Muscle of leg (tissue), 11 donors: ENCODE measurements around the gene RIOK1. TPM values are rescaled to one million over a fixed set of nuclear protein-coding genes. Genes with fewer than 3 reads are reported as not detected.
A peak's percentile ranks its signal among the peaks of the same experiment; 100 is the strongest.

Experiments
- DNase-seq: peaks from one replicate; pipeline ENCODE4 v3.0.0; 2013
- H3K27ac ChIP-seq: one replicate; pipeline ENCODE4 v1.5.1; 2013; ENCODE audit warnings: mild to moderate bottlenecking, low read length, control low read depth
- H3K27me3 ChIP-seq: one replicate; pipeline ENCODE4 v1.6.1; 2013; ENCODE audit warnings: low read length; ENCODE audit not compliant: control insufficient read depth, insufficient read depth
- H3K36me3 ChIP-seq: one replicate; pipeline ENCODE4 v1.6.1; 2013; ENCODE audit warnings: low read length; ENCODE audit not compliant: control insufficient read depth, insufficient read depth
- H3K4me1 ChIP-seq: one replicate; pipeline ENCODE4 v1.6.1; 2013; ENCODE audit warnings: low read length; ENCODE audit not compliant: control insufficient read depth, insufficient read depth
- H3K4me3 ChIP-seq: one replicate; pipeline ENCODE4 v1.5.1; 2013; ENCODE audit warnings: low read length, control low read depth
- H3K9me3 ChIP-seq: replicated peaks from 2 replicates; pipeline ENCODE4 v1.6.1; 2013; ENCODE audit warnings: low read depth, low read length; ENCODE audit not compliant: control insufficient read depth
- WGBS: methylation state at CpG from one replicate; pipeline ENCODE4 v1.1.5; 2013; ENCODE audit warnings: missing lambda C conversion rate; ENCODE audit not compliant: insufficient coverage; 5-methylcytosine and 5-hydroxymethylcytosine counted together
- polyA plus RNA-seq, 8 donors: library from polyadenylated mRNA; unstranded; fragments of 120-200 nt; gene quantifications; one replicate each; pipeline versions ENCODE4 v1.2.1 to v1.2.3, GENCODE V29; 2013; ENCODE audit warnings: inconsistent platforms in 1 of 8, low replicate concordance in 1 of 8; ENCODE audit not compliant: insufficient read length in 8 of 8, insufficient read depth in 1 of 8
- total RNA-seq: library from RNA; stranded (reverse); fragments of 120-200 nt; gene quantifications from one replicate; pipeline ENCODE4 v1.2.4, GENCODE V29; 2013

The RIOK1 gene
- total and polyA plus RNA-seq, 9 donors = 18.3 to 33.4 (median 24.5) TPM

- Histone ChIP-seq H3K9me3 (no peaks in the 10 kb centered on the region), H3K36me3 (no peaks in the 10 kb centered on the region), H3K27ac (no peak overlapping the region), H3K4me3 (no peak overlapping the region), H3K27me3 (no peaks in the 10 kb centered on the region), H3K4me1 (no peaks in the 10 kb centered on the region)
- WGBS = 83% methylated on average over 3 of the region's 7 CpGs
- no peak for DNase-seq
Observed at GRCh38 chr6:7367408-7367807, 22.2 kb upstream of the RIOK1 start.

- WGBS = no CpG with 5 or more reads among the region's 3 CpGs
- H3K4me1 ChIP-seq = no peaks in the 10 kb centered on the region
- H3K27me3 ChIP-seq = no peaks in the 10 kb centered on the region
- no peaks in the 10 kb centered on the region for H3K36me3 ChIP-seq
- no peak for DNase-seq
- no peak overlapping the region for H3K4me3 ChIP-seq
- H3K27ac ChIP-seq = no peak overlapping the region
- no peaks in the 10 kb centered on the region for H3K9me3 ChIP-seq
Observed at GRCh38 chr6:7373739-7374138, 15.9 kb upstream of the RIOK1 start.

GRCh38 chr6:7377961-7378360 is 11.6 kb upstream of the RIOK1 start:
- Histone ChIP-seq H3K4me3 (no peak overlapping the region), H3K4me1 (no peaks in the 10 kb centered on the region), H3K27ac (no peak overlapping the region), H3K27me3 (no peaks in the 10 kb centered on the region), H3K9me3 (no peaks in the 10 kb centered on the region), H3K36me3 (no peaks in the 10 kb centered on the region)
- no CpG with 5 or more reads among the region's 1 CpG for WGBS
- no peak for DNase-seq

- no peak overlapping the region for H3K27ac ChIP-seq
- H3K36me3 ChIP-seq = no peaks in the 10 kb centered on the region
- no peaks in the 10 kb centered on the region for H3K9me3 ChIP-seq
- no peaks in the 10 kb centered on the region for H3K4me1 ChIP-seq
- no peak overlapping the region for H3K4me3 ChIP-seq
- no peaks in the 10 kb centered on the region for H3K27me3 ChIP-seq
- no CpG with 5 or more reads among the region's 4 CpGs for WGBS
- DNase-seq = no peak
Observed at GRCh38 chr6:7378740-7379139, 10.9 kb upstream of the RIOK1 start.

GRCh38 chr6:7381092-7381491 is 8.5 kb upstream of the RIOK1 start:
- no peak overlapping the region for H3K27ac ChIP-seq
- H3K9me3 ChIP-seq = no peaks in the 10 kb centered on the region
- no peaks in the 10 kb centered on the region for H3K36me3 ChIP-seq
- no peaks in the 10 kb centered on the region for H3K27me3 ChIP-seq
- WGBS = no CpG with 5 or more reads among the region's 1 CpG
- DNase-seq = no peak
- no peak overlapping the region for H3K4me3 ChIP-seq
- H3K4me1 ChIP-seq = no peaks in the 10 kb centered on the region

- WGBS = 0% methylated on average over 4 of the region's 11 CpGs
- peak overlapping the region; percentile 98 for H3K27ac ChIP-seq
- no peaks in the 10 kb centered on the region for H3K9me3 ChIP-seq
Observed at GRCh38 chr6:7389162-7389450, 502 bp upstream of the RIOK1 start.

GRCh38 chr6:7390226-7390878 is 744 bp downstream of the RIOK1 start:
- Histone ChIP-seq H3K27ac (peak overlapping the region; percentile 98), H3K4me3 (peak overlapping the region; percentile 93), H3K27me3 (no peaks in the 10 kb centered on the region), H3K9me3 (no peaks in the 10 kb centered on the region), H3K36me3 (peaks cover 7% of the 10 kb centered on the region), H3K4me1 (peaks cover 7% of the 10 kb centered on the region)
- DNase-seq = no peak
- 36% methylated on average over 1 of the region's 14 CpGs for WGBS

More at GRCh38 chr6:7389162-7389450, 502 bp upstream of the RIOK1 start:
- H3K4me1 ChIP-seq = peaks cover 7% of the 10 kb centered on the region
- H3K27me3 ChIP-seq = no peaks in the 10 kb centered on the region
- H3K4me3 ChIP-seq = peak overlapping the region; percentile 93
- peaks cover 3% of the 10 kb centered on the region for H3K36me3 ChIP-seq
- no peak for DNase-seq

GRCh38 chr6:7391151-7391550 is 1.5 kb downstream of the RIOK1 start:
- H3K27me3 ChIP-seq = no peaks in the 10 kb centered on the region
- 100% methylated on average over 1 of the region's 4 CpGs for WGBS
- H3K36me3 ChIP-seq = peaks cover 10% of the 10 kb centered on the region
- no peak overlapping the region for H3K27ac ChIP-seq
- DNase-seq = no peak
- H3K9me3 ChIP-seq = no peaks in the 10 kb centered on the region
- no peak overlapping the region for H3K4me3 ChIP-seq
- peaks cover 7% of the 10 kb centered on the region for H3K4me1 ChIP-seq

GRCh38 chr6:7392402-7392801 is 2.8 kb downstream of the RIOK1 start:
- no peaks in the 10 kb centered on the region for H3K27me3 ChIP-seq
- DNase-seq = no peak
- H3K4me1 ChIP-seq = peaks cover 7% of the 10 kb centered on the region
- no peak overlapping the region for H3K4me3 ChIP-seq
- H3K9me3 ChIP-seq = no peaks in the 10 kb centered on the region
- peaks cover 10% of the 10 kb centered on the region for H3K36me3 ChIP-seq
- H3K27ac ChIP-seq = no peak overlapping the region
- 74% methylated on average over 3 of the region's 6 CpGs for WGBS

- Histone ChIP-seq H3K4me1 (no peaks in the 10 kb centered on the region), H3K9me3 (no peaks in the 10 kb centered on the region), H3K4me3 (no peak overlapping the region), H3K36me3 (peaks cover 32% of the 10 kb centered on the region), H3K27me3 (no peaks in the 10 kb centered on the region), H3K27ac (no peak overlapping the region)
- no CpG with 5 or more reads among the region's 3 CpGs for WGBS
- DNase-seq = no peak
Observed at GRCh38 chr6:7401075-7401474, 11.5 kb downstream of the RIOK1 start.

GRCh38 chr6:7402716-7403115 is 13.1 kb downstream of the RIOK1 start:
- DNase-seq = peak; percentile 58
- Histone ChIP-seq H3K27me3 (no peaks in the 10 kb centered on the region), H3K9me3 (no peaks in the 10 kb centered on the region), H3K27ac (no peak overlapping the region), H3K4me1 (no peaks in the 10 kb centered on the region), H3K4me3 (no peak overlapping the region), H3K36me3 (peaks cover 43% of the 10 kb centered on the region)
- WGBS = no CpG with 5 or more reads among the region's 1 CpG
